DND-41 (cell line): Measurements from ENCODE around the gene ADCY2.

Experiments used
- ATAC-seq: fragments of 200-7000 bp; cut with Tn5 transposase; 3 replicates; pipeline ENCODE4 v1.9.1; 2021; ENCODE audit warnings: low read depth; ENCODE audit not compliant: insufficient read depth
- DNase-seq: peaks from one replicate; pipeline ENCODE4 v3.0.0-alpha.2; 2020
- H2AFZ ChIP-seq: 2 replicates; pipeline ENCODE4 v1.6.0; 2012; ENCODE audit warnings: low read depth, low read length
- H3K27ac ChIP-seq: 2 replicates; pipeline ENCODE4 v1.5.1; 2012; ENCODE audit warnings: low read length, inconsistent platforms
- H3K27me3 ChIP-seq: fragments of 200-600 bp; sonication (generic); 2 replicates; pipeline ENCODE4 v1.6.0; 2012; ENCODE audit warnings: low read length, mild to moderate bottlenecking, inconsistent platforms; ENCODE audit not compliant: insufficient read depth, poor library complexity
- H3K36me3 ChIP-seq: 2 replicates; pipeline ENCODE4 v1.5.1; 2012; ENCODE audit warnings: low read length, inconsistent platforms; ENCODE audit not compliant: insufficient read depth
- H3K4me1 ChIP-seq: 2 replicates; pipeline ENCODE4 v1.5.1; 2012; ENCODE audit warnings: mild to moderate bottlenecking, low read length; ENCODE audit not compliant: insufficient read depth
- H3K4me2 ChIP-seq: 2 replicates; pipeline ENCODE4 v1.6.0; 2012; ENCODE audit warnings: mild to moderate bottlenecking, moderate library complexity, low read length, inconsistent platforms; ENCODE audit not compliant: insufficient read depth
- H3K4me3 ChIP-seq, 2 experiments: fragments of 200-600 bp in 1 of 2; shearing (Covaris generic) in 1 of 2; 2 replicates each; pipeline ENCODE4 v1.5.1; 2012 to 2016; ENCODE audit warnings: inconsistent platforms in 2 of 2, low read length in 2 of 2, mild to moderate bottlenecking in 2 of 2, low read depth in 1 of 2, moderate library complexity in 1 of 2
- H3K79me2 ChIP-seq: 2 replicates; pipeline ENCODE4 v1.6.0; 2012; ENCODE audit warnings: low read length, inconsistent platforms; ENCODE audit not compliant: insufficient read depth
- H3K9ac ChIP-seq: 2 replicates; pipeline ENCODE4 v1.6.0; 2012; ENCODE audit warnings: low read depth, mild to moderate bottlenecking, inconsistent platforms, low read length, moderate library complexity
- H3K9me3 ChIP-seq: 2 replicates; pipeline ENCODE4 v1.5.1; 2012; ENCODE audit warnings: low read length, moderate library complexity, mild to moderate bottlenecking, inconsistent platforms; ENCODE audit not compliant: insufficient read depth, severe bottlenecking
- H4K20me1 ChIP-seq: 2 replicates; pipeline ENCODE4 v1.6.0; 2012; ENCODE audit warnings: low read length; ENCODE audit not compliant: insufficient read depth
- CTCF ChIP-seq: IDR thresholded peaks from 2 replicates; pipeline ENCODE4 v1.5.1; 2012; ENCODE audit warnings: borderline replicate concordance, low read length, moderate library complexity, mild to moderate bottlenecking; ENCODE audit not compliant: poor library complexity, severe bottlenecking; ENCODE audit errors: extremely low read depth
- EZH2 ChIP-seq: IDR thresholded peaks from 3 replicates; pipeline ENCODE4 v1.6.1; 2012; ENCODE audit warnings: borderline replicate concordance, low read depth, mild to moderate bottlenecking, moderate library complexity, low read length, inconsistent platforms; ENCODE audit not compliant: severe bottlenecking

ADCY2 gene

GRCh38 chr5:7415587-7416535 lies 19.9 kb downstream of the ADCY2 start:
- no peak for ATAC-seq
- H3K27me3 ChIP-seq, result no peaks in the 10 kb centered on the region
- H3K4me1 ChIP-seq, result no peaks in the 10 kb centered on the region
- no peak for DNase-seq
- H4K20me1 ChIP-seq, result no peaks in the 10 kb centered on the region
- no peak for TF ChIP-seq EZH2
- TF ChIP-seq CTCF, result no peak
- H3K4me2 ChIP-seq, result no peak overlapping the region
- no peak overlapping the region for H2AFZ ChIP-seq
- no peaks in the 10 kb centered on the region for H3K79me2 ChIP-seq
- no peaks in the 10 kb centered on the region for H3K36me3 ChIP-seq
- no peak overlapping the region for H3K9ac ChIP-seq
- H3K27ac ChIP-seq, result no peak overlapping the region
- no peaks in the 10 kb centered on the region for H3K9me3 ChIP-seq
- no peak overlapping the region for H3K4me3 ChIP-seq

GRCh38 chr5:7418276-7418675 lies 22.3 kb downstream of the ADCY2 start:
- Histone ChIP-seq H3K9me3 (no peaks in the 10 kb centered on the region), H3K9ac (no peak overlapping the region), H3K27me3 (no peaks in the 10 kb centered on the region), H2AFZ (no peak overlapping the region), H3K4me3 (no peak overlapping the region), H3K27ac (no peak overlapping the region), H3K79me2 (no peaks in the 10 kb centered on the region), H4K20me1 (no peaks in the 10 kb centered on the region), H3K4me1 (no peaks in the 10 kb centered on the region), H3K4me2 (no peak overlapping the region), H3K36me3 (no peaks in the 10 kb centered on the region)
- DNase-seq, result no peak
- ATAC-seq, result no peak
- no peak for TF ChIP-seq CTCF
- TF ChIP-seq EZH2, result no peak

- H2AFZ ChIP-seq, result no peak overlapping the region
- H3K4me3 ChIP-seq, result no peak overlapping the region
- H3K27me3 ChIP-seq, result no peaks in the 10 kb centered on the region
- no peaks in the 10 kb centered on the region for H3K36me3 ChIP-seq
- no peaks in the 10 kb centered on the region for H4K20me1 ChIP-seq
- H3K4me2 ChIP-seq, result no peak overlapping the region
- TF ChIP-seq EZH2, result no peak
- no peak for TF ChIP-seq CTCF
- H3K79me2 ChIP-seq, result no peaks in the 10 kb centered on the region
- H3K27ac ChIP-seq, result no peak overlapping the region
- DNase-seq (no peak), ATAC-seq (no peak)
- no peak overlapping the region for H3K9ac ChIP-seq
- H3K9me3 ChIP-seq, result no peaks in the 10 kb centered on the region
- H3K4me1 ChIP-seq, result no peaks in the 10 kb centered on the region
These were observed 23.4 kb downstream of the ADCY2 start for GRCh38 chr5:7419367-7419766.
